ENCODE measurements around the gene RNU4-1.
"Not testable (repeated sequence)": the region's sequence is repeated elsewhere in the genome, so short reads cannot be mapped to it uniquely, and the experiment has no call there.

Gene RNU4-1

DNA sequence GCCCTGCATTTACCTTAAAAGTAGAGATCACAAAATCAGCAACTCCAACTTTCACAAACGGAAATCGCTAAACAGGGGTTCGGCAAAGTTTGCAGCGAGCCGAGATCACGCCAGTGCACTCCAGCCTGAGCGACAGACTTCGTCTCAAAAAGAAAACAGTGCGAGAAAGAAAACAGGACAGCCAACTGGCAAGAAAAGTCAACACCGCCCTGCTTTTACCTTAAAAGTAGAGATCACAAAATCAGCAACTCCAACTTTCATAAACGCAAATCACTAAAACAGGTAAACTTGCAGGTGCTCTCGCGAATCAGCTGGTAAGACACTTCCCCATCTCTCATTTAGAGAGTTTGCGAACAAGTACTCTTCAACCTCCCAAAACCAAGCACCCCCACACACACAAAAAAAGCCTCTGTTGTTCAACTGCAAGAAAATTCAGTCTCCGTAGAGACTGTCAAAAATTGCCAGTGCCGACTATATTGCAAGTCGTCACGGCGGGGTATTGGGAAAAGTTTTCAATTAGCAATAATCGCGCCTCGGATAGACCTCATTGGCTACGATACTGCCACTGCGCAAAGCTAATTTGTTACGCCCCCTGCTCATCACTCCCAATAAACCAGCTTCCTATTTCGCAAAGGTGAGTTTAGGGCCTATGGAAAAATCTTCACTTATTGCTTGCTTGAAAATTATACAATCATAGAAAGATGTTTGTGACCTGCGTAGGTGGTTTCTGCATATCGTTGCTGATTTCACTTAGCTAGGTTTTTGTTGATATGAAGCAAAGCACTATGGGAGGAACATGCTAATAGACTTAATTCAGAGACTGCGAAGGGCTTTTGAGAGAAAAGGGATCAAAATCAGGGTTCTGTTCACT is at the start of gene RNU4-1:
TSS of gene RNU4-1 (minus strand) at position 577 of the 871 bp plus-strand sequence.
- no peak for TF ChIP-seq CTCF (IDR thresholded peaks at IDR 0.05; ENCODE audit: control insufficient read depth, insufficient read depth, low read depth, low read length, missing control alignments)
- peak within 1 kb of the TSS; percentile 47 for H3K4me3 ChIP-seq (ENCODE audit: control insufficient read depth, low read depth, low read length)
- DNase-seq (ENCODE audit: low read depth), result peak; percentile 73

GRCh38 chr12:120342175-120343038 is 49.4 kb upstream of the RNU4-1 start:
- H3K4me3 ChIP-seq (ENCODE audit: control insufficient read depth, low read depth, low read length), result no peak overlapping the region
- no peak for DNase-seq (ENCODE audit: low read depth)
- TF ChIP-seq CTCF (IDR thresholded peaks at IDR 0.05; ENCODE audit: control insufficient read depth, insufficient read depth, low read depth, low read length, missing control alignments), result no peak

GRCh38 chr12:120339256-120339655 is 46.2 kb upstream of the RNU4-1 start:
- DNase-seq (ENCODE audit: low read depth), result no peak
- no peak overlapping the region for H3K4me3 ChIP-seq (ENCODE audit: control insufficient read depth, low read depth, low read length)
- TF ChIP-seq CTCF (IDR thresholded peaks at IDR 0.05; ENCODE audit: control insufficient read depth, insufficient read depth, low read depth, low read length, missing control alignments), result no peak

DNA sequence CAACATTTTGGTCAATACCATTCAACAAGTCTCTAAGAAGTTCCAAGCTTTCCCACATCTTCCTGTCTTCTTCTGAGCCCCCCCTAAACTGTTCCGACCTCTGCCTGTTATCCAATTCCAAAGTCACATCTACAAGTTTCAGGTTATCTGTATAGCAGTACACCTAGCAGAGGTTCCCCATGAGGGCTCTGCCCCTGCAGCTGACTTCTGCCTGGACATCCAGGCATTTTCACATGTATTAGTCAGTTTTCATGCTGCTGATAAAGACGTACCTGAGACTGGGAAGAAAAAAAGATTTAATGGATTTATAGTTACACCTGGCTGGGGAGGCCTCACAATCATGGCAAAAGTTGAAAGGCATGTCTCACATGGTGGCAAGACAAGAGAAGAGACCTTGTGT is 44.7 kb upstream of the RNU4-1 start:
- no peak overlapping the region for H3K4me3 ChIP-seq (ENCODE audit: control insufficient read depth, low read depth, low read length)
- no peak for TF ChIP-seq CTCF (IDR thresholded peaks at IDR 0.05; ENCODE audit: control insufficient read depth, insufficient read depth, low read depth, low read length, missing control alignments)
- DNase-seq (ENCODE audit: low read depth), result no peak

DNA sequence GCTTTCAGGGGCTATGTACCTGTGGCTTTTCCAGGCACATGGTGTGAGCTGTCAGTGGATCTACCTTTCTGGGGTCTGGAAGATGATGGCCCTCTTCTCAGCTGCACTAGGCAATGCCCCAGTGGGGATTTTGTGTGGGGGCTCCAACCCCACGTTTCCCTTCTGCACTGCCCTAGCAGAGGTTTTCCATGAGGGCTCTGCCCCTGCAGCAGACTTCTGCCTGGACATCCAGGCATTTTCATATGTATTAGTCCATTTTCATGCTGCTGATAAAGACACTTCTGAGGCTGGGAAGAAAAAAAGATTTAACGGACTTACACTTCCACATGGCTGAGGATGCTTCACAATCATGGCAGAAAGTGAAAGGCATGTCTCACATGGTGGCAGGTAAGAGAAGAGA is 43.4 kb upstream of the RNU4-1 start:
- not testable (repeated sequence) for H3K4me3 ChIP-seq (ENCODE audit: control insufficient read depth, low read depth, low read length); DNase-seq (ENCODE audit: low read depth)

- TF ChIP-seq CTCF (IDR thresholded peaks at IDR 0.05; ENCODE audit: control insufficient read depth, insufficient read depth, low read depth, low read length, missing control alignments), result peak; percentile 51
- DNase-seq (ENCODE audit: low read depth); H3K4me3 ChIP-seq (ENCODE audit: control insufficient read depth, low read depth, low read length): not testable (repeated sequence)
These were observed 42.4 kb upstream of the RNU4-1 start for GRCh38 chr12:120335447-120335846.

DNA sequence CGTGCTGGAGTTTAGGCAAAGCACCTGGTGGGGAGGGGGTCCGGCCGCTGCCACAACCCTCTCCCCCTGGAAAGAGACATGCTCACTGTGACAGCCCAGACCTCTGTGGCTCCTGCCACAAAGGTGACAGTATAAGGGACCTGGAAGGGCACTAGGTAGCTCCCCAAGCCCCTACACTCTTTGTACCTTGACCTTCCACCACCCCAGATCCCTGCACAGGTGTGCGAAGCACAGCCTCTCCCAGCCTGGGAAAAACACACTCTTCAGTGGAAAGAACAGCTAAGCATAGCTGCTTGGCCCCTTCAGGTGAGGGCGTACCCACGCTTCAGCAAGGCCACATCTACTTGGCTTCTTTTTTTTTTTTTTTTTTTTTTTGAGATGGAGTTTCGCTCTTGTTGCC is 39.5 kb upstream of the RNU4-1 start:
- H3K4me3 ChIP-seq (ENCODE audit: control insufficient read depth, low read depth, low read length), result no peak overlapping the region
- no peak for TF ChIP-seq CTCF (IDR thresholded peaks at IDR 0.05; ENCODE audit: control insufficient read depth, insufficient read depth, low read depth, low read length, missing control alignments)
- DNase-seq (ENCODE audit: low read depth), result no peak

Measured in AG09309 (cell line).